Heart left ventricle (tissue), 16 donors: ENCODE measurements around the gene SIGLEC8. TPM values are rescaled to one million over a fixed set of nuclear protein-coding genes. Genes with fewer than 3 reads are reported as not detected.
A peak's percentile ranks its signal among the peaks of the same experiment; 100 is the strongest.
"Not testable (repeated sequence)": the region's sequence is repeated elsewhere in the genome, so short reads cannot be mapped to it uniquely, and the experiment has no call there.

ENCODE experiments used
- ATAC-seq, 4 donors: fragments of 200-7000 bp; cut with Tn5 transposase; one replicate each; pipeline ENCODE4 v1.9.1; 2020 to 2022; ENCODE audit warnings: moderate library complexity in 4 of 4, mild to moderate bottlenecking in 3 of 4, moderate number of reproducible peaks in 1 of 4
- DNase-seq, 5 donors: peaks; one replicate each; pipeline ENCODE4 v3.0.0-alpha.2; 2020
- H3K27ac ChIP-seq, 12 donors: fragments of 200-600 bp; sonication (generic) in 4 of 12; one replicate each; pipeline versions ENCODE4 v1.5.0 to v1.8.0; 2016 to 2022; ENCODE audit warnings: mild to moderate bottlenecking in 2 of 12
- H3K27me3 ChIP-seq, 9 donors: fragments of 200-600 bp; sonication (generic) in 2 of 9; one replicate each; pipeline versions ENCODE4 v1.5.1 to v1.8.0; 2016 to 2022; ENCODE audit warnings: mild to moderate bottlenecking in 3 of 9
- H3K36me3 ChIP-seq, 9 donors: fragments of 200-600 bp; sonication (generic) in 2 of 9; one replicate each; pipeline versions ENCODE4 v1.5.0 to v1.8.0; 2018 to 2022; ENCODE audit warnings: mild to moderate bottlenecking in 2 of 9
- H3K4me1 ChIP-seq, 12 donors: fragments of 200-600 bp; sonication (generic) in 4 of 12; one replicate each; pipeline versions ENCODE4 v1.5.0 to v1.8.0; 2016 to 2022; ENCODE audit warnings: mild to moderate bottlenecking in 3 of 12
- H3K4me3 ChIP-seq, 12 donors: fragments of 200-600 bp; sonication (generic) in 4 of 12; one replicate each; pipeline versions ENCODE4 v1.5.0 to v1.8.0; 2017 to 2022; ENCODE audit warnings: mild to moderate bottlenecking in 9 of 12, moderate library complexity in 4 of 12
- H3K9me3 ChIP-seq, 12 donors: fragments of 200-600 bp; sonication (generic) in 4 of 12; one replicate each; pipeline versions ENCODE4 v1.5.0 to v1.8.0; 2016 to 2022; ENCODE audit warnings: mild to moderate bottlenecking in 1 of 12
- CTCF ChIP-seq, 12 donors: fragments of 200-600 bp; sonication (generic) in 4 of 12; IDR thresholded peaks; one replicate each; pipeline versions ENCODE4 v1.5.0 to v1.8.0; 2018 to 2022; ENCODE audit warnings: antibody characterized with exemption in 12 of 12, mild to moderate bottlenecking in 5 of 12
- POLR2A ChIP-seq, 2 donors: fragments of 450-650 bp; IDR thresholded peaks; one replicate each; pipeline ENCODE4 v1.6.1; 2017; ENCODE audit warnings: antibody characterized with exemption in 2 of 2, mild to moderate bottlenecking in 2 of 2, moderate library complexity in 2 of 2
- WGBS, 4 donors: extraction: QIAGEN DNeasy Blood & Tissue Kit in 2 of 4; methylation state at CpG; one replicate each; pipeline versions ENCODE4 v1.1.5 to v1.1.7; 2013 to 2018; 5-methylcytosine and 5-hydroxymethylcytosine counted together
- intact Hi-C, 10 donors: fragments of 100-400 bp; cut with DNase I; formaldehyde crosslinking; loops; one replicate each; pipeline versions ENCODE4 v1.11.1 to v1.14.2; 2022
- polyA plus RNA-seq, 2 donors: library from polyadenylated mRNA; stranded (reverse); fragments of 200-250 nt; gene quantifications; one replicate each; pipeline ENCODE4 v1.2.3, GENCODE V29; 2013
- total RNA-seq, 9 donors: library from RNA; depleted of rRNA in 2 of 9; stranded (reverse); fragments of >200 nt in 2 of 9; fragmentation: NEBNext Ultra II Directional in 3 of 9; extraction: Animal tissue kit (Norgen Biotek cat#: 25700) in 3 of 9; gene quantifications; one replicate each; pipeline versions ENCODE4 v1.1.0 to v1.2.4, GENCODE V29; 2016 to 2023
- donor health status: ischemic (EF 13 %, LVEDD 7.1; RV severe dilation, severe dysfunction).
- donor health status: healthy with polysubstance abuse.
- donor health status: DM: no; HTN: yes; CAD: no.
- donor health status: DM: no; HTN: no; CAD: no.
- donor health status: ischemic (EF 25% LVEDD 6.9; RV normal size, moderate dysfunction).
- donor health status: ischemic (EF 25% LVEDD 5.7; RV mildly dilated, moderate dysfunction).
- donor health status: healthy.
- donor health status: DM: yes; HTN: yes; CAD: no.
- donor health status: ischemic (EF 35%, LVEDD 5.7; RV mildly dilated, moderate dysfunction).
- donor health status: nonischemic (EF 11% LVEDD 7.7; RV severe dilation, severe dysfunction).
- donor health status: DM: yes; HTN: yes; CAD: no.
- donor health status: PGD.
- donor health status: ischemic (EF 29% LVEDD 5.4; RV normal size, mild dysfunction).
- donor health status: nonischemic (EF 23%, LVEDD 6.1; RV moderate dilation, normal function).

The SIGLEC8 gene
- total and polyA plus RNA-seq, 11 donors: 0.12 to 0.48 TPM; not detected in 9

GRCh38 chr19:51448011-51448410 lies 10.2 kb downstream of the SIGLEC8 start:
- Histone ChIP-seq H3K36me3 (no peaks in the 10 kb centered on the region), H3K27me3 (peaks cover 0 to 14% (median 0%) of the 10 kb centered on the region in 9 donors), H3K27ac (no peak overlapping the region), H3K9me3 (no peaks in the 10 kb centered on the region), H3K4me1 (no peaks in the 10 kb centered on the region), H3K4me3 (no peak overlapping the region)
- intact Hi-C loops: no loop called here
- DNase-seq: no peak
- TF ChIP-seq CTCF (IDR thresholded peaks at IDR 0.05): no peak
- TF ChIP-seq POLR2A (IDR thresholded peaks at IDR 0.05): no peak
- ATAC-seq: no peak
- WGBS, 4 donors: 63 to 78% (median 72%) methylated on average over 7 of the region's 7 CpGs

GRCh38 chr19:51447510-51447909 lies 10.7 kb downstream of the SIGLEC8 start:
- intact Hi-C loops, DNase-seq, H3K27ac ChIP-seq, ATAC-seq, H3K4me1 ChIP-seq, H3K4me3 ChIP-seq, H3K9me3 ChIP-seq, H3K36me3 ChIP-seq: not testable (repeated sequence)
- 68 to 85% (median 80%) methylated on average over 3 of the region's 3 CpGs for WGBS, 4 donors
- H3K27me3 ChIP-seq: peaks cover 0 to 19% (median 3%) of the 10 kb centered on the region in 9 donors

GRCh38 chr19:51441410-51442390 lies 16.6 kb downstream of the SIGLEC8 start:
- Histone ChIP-seq H3K27me3 (peaks cover 0 to 63% (median 16%) of the 10 kb centered on the region in 9 donors), H3K4me3 (peak overlapping the region in 1 of 12 donors; percentile 37)
- ATAC-seq: peak in 2 of 4 donors; percentile 20 to 22

GRCh38 chr19:51440846-51441409 lies 17.3 kb downstream of the SIGLEC8 start:
- WGBS, 4 donors: 34 to 43% (median 37%) methylated on average over 11 of the region's 11 CpGs
- DNase-seq: no peak
- Histone ChIP-seq H3K27me3 (peaks cover 0 to 71% (median 16%) of the 10 kb centered on the region in 9 donors), H3K36me3 (no peaks in the 10 kb centered on the region), H3K4me3 (peak overlapping the region in 1 of 12 donors; percentile 37), H3K4me1 (peaks cover 0 to 21% (median 0%) of the 10 kb centered on the region in 12 donors), H3K27ac (peak overlapping the region in 1 of 12 donors; percentile 28), H3K9me3 (no peaks in the 10 kb centered on the region)
- ATAC-seq: no peak
- TF ChIP-seq CTCF (IDR thresholded peaks at IDR 0.05) (no peak), POLR2A (IDR thresholded peaks at IDR 0.05) (no peak)
- intact Hi-C loops: no loop called here

More at GRCh38 chr19:51441410-51442390, 16.6 kb downstream of the SIGLEC8 start:
- no peak for TF ChIP-seq CTCF (IDR thresholded peaks at IDR 0.05)
- TF ChIP-seq POLR2A (IDR thresholded peaks at IDR 0.05): no peak
- 60 to 69% (median 66%) methylated on average over 24 to 31 of the region's 31 CpGs for WGBS, 4 donors
- no peaks in the 10 kb centered on the region for H3K9me3 ChIP-seq
- intact Hi-C loops: no loop called here
- no peaks in the 10 kb centered on the region for H3K36me3 ChIP-seq
- peaks cover 0 to 21% (median 0%) of the 10 kb centered on the region in 12 donors for H3K4me1 ChIP-seq
- DNase-seq: no peak
- H3K27ac ChIP-seq: peak overlapping the region in 1 of 12 donors; percentile 28
